22Rv1 (cell line): Measurements from ENCODE around the gene LRRC57.
A peak's percentile ranks its signal among the peaks of the same experiment; 100 is the strongest.

Experiments used
- H3K27ac ChIP-seq: fragments of 450-650 bp; 2 replicates; pipeline ENCODE4 v1.5.1; 2017
- CTCF ChIP-seq: fragments of 450-650 bp; IDR thresholded peaks from 2 replicates; pipeline ENCODE4 v1.5.1; 2017; ENCODE audit warnings: mild to moderate bottlenecking
- ZFX ChIP-seq: fragments of 450-650 bp; IDR thresholded peaks from 2 replicates; pipeline ENCODE4 v1.6.1; 2017; ENCODE audit warnings: antibody characterized with exemption, borderline replicate concordance

The LRRC57 gene

GRCh38 chr15:42490291-42490670, 58.3 kb downstream of the LRRC57 start:
- no peak for TF ChIP-seq ZFX
- no peak for TF ChIP-seq CTCF
- peak overlapping the region; percentile 71 for H3K27ac ChIP-seq
